GM12891 (cell line): ENCODE data around the gene LANCL3.

Experiments used
- PAX5 ChIP-seq: IDR thresholded peaks from 2 replicates; pipeline ENCODE4 v1.6.1; 2011; ENCODE audit warnings: low read length, moderate library complexity, mild to moderate bottlenecking; ENCODE audit not compliant: insufficient read depth, severe bottlenecking
- POLR2AphosphoS5 ChIP-seq: IDR thresholded peaks from 2 replicates; pipeline ENCODE4 v1.6.1; 2011; ENCODE audit warnings: low read depth, low read length, control low read depth

GRCh38 chrX:37717708-37718107, 146.2 kb downstream of the LANCL3 start:
- TF ChIP-seq POLR2AphosphoS5 (no peak), PAX5 (no peak)
